Mesenchymal stem cell (in vitro differentiated cells and primary cell): ENCODE measurements around the gene NFKBIB.

Experiments used
- DNase-seq: peaks from one replicate; pipeline ENCODE4 v3.0.0-alpha.2; 2013
- H2AFZ ChIP-seq: one replicate; pipeline ENCODE4 v1.6.1; 2013; ENCODE audit warnings: low read depth, mild to moderate bottlenecking, control low read depth, inconsistent platforms, low read length, moderate library complexity
- H2AK5ac ChIP-seq: 2 replicates; pipeline ENCODE4 v1.6.1; 2013; ENCODE audit warnings: low read length, moderate library complexity, mild to moderate bottlenecking, inconsistent platforms; ENCODE audit not compliant: severe bottlenecking
- H2BK120ac ChIP-seq: one replicate; pipeline ENCODE4 v1.6.1; 2013; ENCODE audit warnings: low read depth, mild to moderate bottlenecking, inconsistent platforms, low read length, moderate library complexity
- H2BK12ac ChIP-seq, 2 experiments: one replicate each; pipeline ENCODE4 v1.6.1; 2013; ENCODE audit warnings: inconsistent platforms in 2 of 2, low read length in 2 of 2, mild to moderate bottlenecking in 2 of 2, moderate library complexity in 2 of 2, control low read depth in 1 of 2
- H2BK15ac ChIP-seq: one replicate; pipeline ENCODE4 v1.6.1; 2013; ENCODE audit warnings: mild to moderate bottlenecking, low read depth, inconsistent platforms; ENCODE audit not compliant: poor library complexity, severe bottlenecking
- H2BK5ac ChIP-seq: 2 replicates; pipeline ENCODE4 v1.6.1; 2013; ENCODE audit warnings: low read depth, mild to moderate bottlenecking, low read length, control low read depth, inconsistent platforms; ENCODE audit not compliant: poor library complexity, severe bottlenecking
- H3K14ac ChIP-seq, 2 experiments: one replicate each; pipeline ENCODE4 v1.6.1; 2013; ENCODE audit warnings: inconsistent platforms in 2 of 2, low read length in 2 of 2, control low read depth in 1 of 2, mild to moderate bottlenecking in 1 of 2, moderate library complexity in 1 of 2
- H3K18ac ChIP-seq, 2 experiments: one replicate each; pipeline ENCODE4 v1.6.1; 2013; ENCODE audit warnings: inconsistent platforms in 2 of 2, low read length in 2 of 2, control low read depth in 1 of 2, low read depth in 1 of 2, mild to moderate bottlenecking in 1 of 2
- H3K23ac ChIP-seq, 2 experiments: one replicate each; pipeline ENCODE4 v1.6.1; 2013; ENCODE audit warnings: inconsistent platforms in 2 of 2, low read length in 2 of 2, mild to moderate bottlenecking in 2 of 2, moderate library complexity in 2 of 2, control low read depth in 1 of 2
- H3K27ac ChIP-seq: 2 replicates; pipeline ENCODE4 v1.5.1; 2013; ENCODE audit warnings: mild to moderate bottlenecking, moderate library complexity, low read length, control low read depth, inconsistent platforms; ENCODE audit not compliant: poor library complexity, severe bottlenecking
- H3K27me3 ChIP-seq, 2 experiments: 2 replicates each; pipeline versions ENCODE4 v1.6.1 to v1.7.0; 2013; ENCODE audit warnings: low read length in 2 of 2, mild to moderate bottlenecking in 2 of 2, moderate library complexity in 2 of 2, control low read depth in 1 of 2, inconsistent platforms in 1 of 2; ENCODE audit not compliant: control insufficient read depth in 1 of 2, insufficient read depth in 1 of 2
- H3K36me3 ChIP-seq, 2 experiments: 2 replicates each; pipeline versions ENCODE4 v1.6.1 to v1.7.0; 2013; ENCODE audit warnings: low read length in 2 of 2, control low read depth in 1 of 2, inconsistent platforms in 1 of 2, low read depth in 1 of 2, mild to moderate bottlenecking in 1 of 2; ENCODE audit not compliant: insufficient read depth in 2 of 2, control insufficient read depth in 1 of 2
- H3K4ac ChIP-seq, 2 experiments: one replicate each; pipeline ENCODE4 v1.6.1; 2013; ENCODE audit warnings: inconsistent platforms in 2 of 2, low read length in 2 of 2, mild to moderate bottlenecking in 2 of 2, moderate library complexity in 2 of 2, control low read depth in 1 of 2, low read depth in 1 of 2
- H3K4me1 ChIP-seq: 2 replicates; pipeline ENCODE4 v1.6.1; 2013; ENCODE audit warnings: low read depth, low read length, control low read depth; ENCODE audit not compliant: control insufficient read depth, insufficient read depth
- H3K4me2 ChIP-seq: 2 replicates; pipeline ENCODE4 v1.6.1; 2013; ENCODE audit warnings: low read length, mild to moderate bottlenecking, inconsistent platforms; ENCODE audit not compliant: poor library complexity, severe bottlenecking
- H3K4me3 ChIP-seq, 2 experiments: 2 replicates each; pipeline versions ENCODE4 v1.5.1 to v1.7.0; 2013; ENCODE audit warnings: low read length in 2 of 2, mild to moderate bottlenecking in 2 of 2, control low read depth in 1 of 2, low read depth in 1 of 2; ENCODE audit not compliant: insufficient read depth in 1 of 2
- H3K79me1 ChIP-seq: replicated peaks from 2 replicates; pipeline ENCODE4 v1.6.1; 2013; ENCODE audit warnings: mild to moderate bottlenecking, control low read depth, low read length, inconsistent platforms; ENCODE audit not compliant: poor library complexity, severe bottlenecking
- H3K9ac ChIP-seq: 2 replicates; pipeline ENCODE4 v1.7.0; 2013; ENCODE audit warnings: mild to moderate bottlenecking, low read length, moderate library complexity
- H3K9me3 ChIP-seq: 2 replicates; pipeline ENCODE4 v1.7.0; 2013; ENCODE audit warnings: mild to moderate bottlenecking, low read length; ENCODE audit not compliant: control insufficient read depth
- H4K8ac ChIP-seq: one replicate; pipeline ENCODE4 v1.6.1; 2013; ENCODE audit warnings: inconsistent platforms, mild to moderate bottlenecking, low read length, moderate library complexity
- H4K91ac ChIP-seq: one replicate; pipeline ENCODE4 v1.6.1; 2013; ENCODE audit warnings: mild to moderate bottlenecking, low read length, inconsistent platforms
- WGBS: methylation state at CpG from one replicate; pipeline ENCODE4 v1.1.7; 2013; ENCODE audit warnings: mixed read lengths; 5-methylcytosine and 5-hydroxymethylcytosine counted together

NFKBIB gene

DNA sequence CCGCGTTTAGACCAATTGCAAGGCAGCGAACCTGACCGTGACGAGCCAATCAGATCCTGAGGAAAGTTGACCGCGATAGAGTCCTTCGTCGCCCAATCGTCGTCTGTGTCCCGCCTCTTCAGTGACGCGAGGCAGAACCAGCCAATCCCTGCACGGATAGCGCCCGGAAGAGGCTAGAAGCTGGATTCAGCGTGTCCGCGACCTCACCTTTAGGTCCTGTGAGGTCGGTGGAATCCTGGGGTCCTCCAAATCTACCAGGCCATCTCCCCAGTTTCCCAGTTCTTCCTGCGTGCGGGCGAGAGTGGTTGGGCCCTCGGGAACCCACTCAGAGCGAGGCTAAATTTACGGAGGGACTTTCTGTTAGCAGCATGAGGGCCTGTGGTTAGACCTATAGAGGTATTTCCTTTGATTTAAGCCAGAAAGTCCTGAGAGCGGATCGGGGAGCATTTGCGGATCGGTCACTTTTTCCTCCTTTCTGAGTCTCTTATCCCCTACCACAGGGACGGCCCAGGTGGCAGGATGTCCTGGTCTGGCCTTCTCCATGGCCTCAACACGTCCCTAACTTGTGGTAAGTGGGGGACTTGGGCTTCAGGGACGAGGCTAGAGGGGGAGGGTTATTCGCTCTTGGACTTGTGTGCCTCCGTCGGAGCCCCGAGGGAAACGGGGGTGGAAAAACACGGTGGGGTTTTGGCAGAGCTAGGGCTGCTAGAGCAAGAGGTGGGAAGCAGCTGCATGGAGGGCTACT, 31.2 kb downstream of the NFKBIB start, which contains the start of gene MRPS12:
Gene MRPS12, plus strand, starts transcription at position 169 of the 745 bp plus-strand sequence. Its CDS starts 351 bp downstream, at position 520.
- under 1% methylated on average over 36 of the region's 40 CpGs for WGBS
- Histone ChIP-seq H3K18ac (peak within 1 kb of the TSS; percentile 75 to 91), H3K36me3 (peaks cover 26 to 33% of the 10 kb centered on the region in 2 experiments), H4K91ac (peak within 1 kb of the TSS; percentile 75), H2BK5ac (peak within 1 kb of the TSS; percentile 81), H3K27me3 (no peaks in the 10 kb centered on the region), H4K8ac (peak within 1 kb of the TSS; percentile 95), H3K79me1 (peaks cover 32% of the 10 kb centered on the region), H3K4me2 (peak within 1 kb of the TSS; percentile 97), H3K27ac (peak within 1 kb of the TSS; percentile 97), H2BK15ac (peak within 1 kb of the TSS; percentile 71), H3K9ac (peak within 1 kb of the TSS; percentile 95), H2AK5ac (peak within 1 kb of the TSS; percentile 33), H2BK12ac (peak within 1 kb of the TSS in 1 of 2 experiments; percentile 21), H3K23ac (no peak within 1 kb of the TSS), H3K4me1 (peaks cover 10% of the 10 kb centered on the region), H3K9me3 (no peaks in the 10 kb centered on the region), H3K14ac (peak within 1 kb of the TSS in 1 of 2 experiments; percentile 50), H3K4ac (peak within 1 kb of the TSS; percentile 85 to 89), H3K4me3 (peak within 1 kb of the TSS; percentile 80 to 89), H2BK120ac (peak within 1 kb of the TSS; percentile 30), H2AFZ (peak within 1 kb of the TSS; percentile 89)
- peak; percentile 99 for DNase-seq

DNA sequence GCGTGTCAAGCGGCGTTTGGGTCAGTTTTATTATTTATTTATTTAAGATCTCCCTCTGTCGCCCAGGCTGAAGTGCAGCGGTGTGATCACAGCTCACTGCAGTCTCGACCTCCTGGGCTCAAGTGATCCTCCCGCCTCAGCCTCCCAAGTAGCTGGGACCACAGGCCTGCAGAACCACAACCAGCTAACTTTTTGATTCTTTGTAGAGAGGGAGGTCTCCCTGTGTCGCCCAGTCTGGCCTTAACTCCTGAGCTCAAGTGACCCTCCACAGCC, 31.7 kb downstream of the NFKBIB start:
- H3K4ac ChIP-seq: peak overlapping the region in 1 of 2 experiments; percentile 89

DNA sequence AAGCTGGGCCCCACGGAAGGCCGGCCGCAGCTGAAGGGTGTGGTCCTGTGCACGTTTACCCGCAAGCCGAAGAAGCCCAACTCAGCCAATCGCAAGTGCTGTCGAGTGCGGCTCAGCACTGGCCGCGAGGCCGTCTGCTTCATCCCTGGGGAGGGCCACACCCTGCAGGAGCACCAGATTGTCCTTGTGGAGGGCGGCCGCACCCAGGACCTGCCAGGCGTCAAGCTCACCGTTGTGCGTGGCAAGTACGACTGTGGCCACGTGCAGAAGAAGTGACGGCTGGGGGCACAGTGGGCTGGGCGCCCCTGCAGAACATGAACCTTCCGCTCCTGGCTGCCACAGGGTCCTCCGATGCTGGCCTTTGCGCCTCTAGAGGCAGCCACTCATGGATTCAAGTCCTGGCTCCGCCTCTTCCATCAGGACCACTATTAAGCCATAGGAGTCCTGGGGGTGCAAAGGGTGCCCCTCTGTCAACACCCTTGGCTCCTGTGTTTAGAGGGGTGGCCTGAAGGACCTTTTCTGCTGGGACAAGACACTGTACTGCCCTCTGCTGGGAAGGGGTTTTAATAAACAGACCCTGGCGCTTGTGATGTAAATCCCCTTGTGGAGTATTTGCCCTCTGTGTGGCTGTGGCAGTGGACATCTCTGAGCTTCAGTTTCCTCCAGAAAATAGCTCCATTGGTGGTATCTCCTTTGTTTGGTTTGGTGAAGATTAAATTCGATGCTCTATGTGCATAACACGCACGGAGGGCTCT, 32.8 kb downstream of the NFKBIB start:
- WGBS: 96% methylated on average over 28 of the region's 29 CpGs

More for the DNA sequence above, 31.7 kb downstream of the NFKBIB start:
- H3K18ac ChIP-seq: no peak overlapping the region
- no peak overlapping the region for H2BK5ac ChIP-seq
- no peak overlapping the region for H3K27ac ChIP-seq
- no peak overlapping the region for H2BK120ac ChIP-seq
- H2BK12ac ChIP-seq: no peak overlapping the region
- no peak overlapping the region for H3K23ac ChIP-seq
- H3K9me3 ChIP-seq: no peaks in the 10 kb centered on the region
- no peak overlapping the region for H2AK5ac ChIP-seq
- peaks cover 23 to 28% of the 10 kb centered on the region in 2 experiments for H3K36me3 ChIP-seq
- no peak overlapping the region for H3K14ac ChIP-seq
- peak overlapping the region; percentile 97 for H3K4me2 ChIP-seq
- H4K91ac ChIP-seq: no peak overlapping the region
- H3K27me3 ChIP-seq: no peaks in the 10 kb centered on the region
- H3K4me3 ChIP-seq: peak overlapping the region; percentile 80 to 89
- H2BK15ac ChIP-seq: no peak overlapping the region
- H4K8ac ChIP-seq: no peak overlapping the region
- H3K79me1 ChIP-seq: peaks cover 28% of the 10 kb centered on the region
- peaks cover 10% of the 10 kb centered on the region for H3K4me1 ChIP-seq
- H3K9ac ChIP-seq: peak overlapping the region; percentile 95
- no peak overlapping the region for H2AFZ ChIP-seq
- WGBS: 35% methylated on average over 5 of the region's 8 CpGs
- DNase-seq: no peak

DNA sequence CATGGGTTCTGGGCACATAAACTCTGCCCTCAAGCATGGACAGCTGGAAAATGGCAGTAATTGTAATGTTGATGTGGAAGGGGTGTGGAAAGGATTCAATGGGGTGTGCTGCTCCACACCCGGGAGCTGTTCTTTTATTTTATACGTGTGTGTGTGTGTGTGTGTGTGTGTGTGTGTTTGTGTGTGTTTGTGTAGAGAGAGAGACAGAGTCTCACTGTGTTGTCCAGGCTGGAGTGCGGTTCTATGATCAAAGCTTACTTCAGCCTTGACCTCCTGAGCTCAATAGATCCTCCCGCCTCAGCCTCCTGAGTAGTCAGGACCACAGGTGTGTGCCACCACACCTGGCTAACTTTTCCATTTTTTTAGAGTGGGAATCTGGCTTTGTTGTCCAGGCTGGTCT, 33.8 kb downstream of the NFKBIB start:
- no peaks in the 10 kb centered on the region for H3K9me3 ChIP-seq
- no peak overlapping the region for H2AK5ac ChIP-seq
- no peak for DNase-seq
- no peak overlapping the region for H3K23ac ChIP-seq
- no peak overlapping the region for H4K91ac ChIP-seq
- no peak overlapping the region for H2BK5ac ChIP-seq
- peaks cover 25% of the 10 kb centered on the region for H3K79me1 ChIP-seq
- WGBS: 91% methylated on average over 3 of the region's 4 CpGs
- no peak overlapping the region for H2AFZ ChIP-seq
- no peak overlapping the region for H2BK15ac ChIP-seq
- H2BK12ac ChIP-seq: no peak overlapping the region
- H3K36me3 ChIP-seq: peaks cover 21 to 23% of the 10 kb centered on the region in 2 experiments
- H4K8ac ChIP-seq: no peak overlapping the region
- no peaks in the 10 kb centered on the region for H3K27me3 ChIP-seq
- peaks cover 10% of the 10 kb centered on the region for H3K4me1 ChIP-seq
- H3K27ac ChIP-seq: no peak overlapping the region
- no peak overlapping the region for H3K14ac ChIP-seq
- H2BK120ac ChIP-seq: no peak overlapping the region
- no peak overlapping the region for H3K4me2 ChIP-seq
- H3K4me3 ChIP-seq: no peak overlapping the region
- no peak overlapping the region for H3K9ac ChIP-seq
- H3K4ac ChIP-seq: no peak overlapping the region
- no peak overlapping the region for H3K18ac ChIP-seq

More for the DNA sequence above, 32.8 kb downstream of the NFKBIB start:
- DNase-seq: peak; percentile 59
- Histone ChIP-seq H3K27ac (no peak overlapping the region), H3K9ac (no peak overlapping the region), H3K4me2 (no peak overlapping the region), H3K4me3 (no peak overlapping the region), H2BK120ac (no peak overlapping the region), H3K4me1 (peaks cover 10% of the 10 kb centered on the region), H4K8ac (peak overlapping the region; percentile 0), H3K79me1 (peaks cover 27% of the 10 kb centered on the region), H3K23ac (no peak overlapping the region), H4K91ac (peak overlapping the region; percentile 76), H3K14ac (no peak overlapping the region), H2BK5ac (no peak overlapping the region), H3K18ac (no peak overlapping the region), H3K36me3 (peaks cover 23 to 26% of the 10 kb centered on the region in 2 experiments), H3K4ac (no peak overlapping the region), H2AFZ (no peak overlapping the region), H2BK12ac (no peak overlapping the region), H2AK5ac (peak overlapping the region; percentile 1), H3K9me3 (no peaks in the 10 kb centered on the region), H2BK15ac (no peak overlapping the region), H3K27me3 (no peaks in the 10 kb centered on the region)
